ENCODE data around the gene SLC49A4. TPM values are rescaled to one million over a fixed set of nuclear protein-coding genes. Genes with fewer than 3 reads are reported as not detected.

SLC49A4 gene
- total RNA-seq, 4 donors from 2014 or later: 20.4 to 33.9 (median 28.7) TPM

DNA sequence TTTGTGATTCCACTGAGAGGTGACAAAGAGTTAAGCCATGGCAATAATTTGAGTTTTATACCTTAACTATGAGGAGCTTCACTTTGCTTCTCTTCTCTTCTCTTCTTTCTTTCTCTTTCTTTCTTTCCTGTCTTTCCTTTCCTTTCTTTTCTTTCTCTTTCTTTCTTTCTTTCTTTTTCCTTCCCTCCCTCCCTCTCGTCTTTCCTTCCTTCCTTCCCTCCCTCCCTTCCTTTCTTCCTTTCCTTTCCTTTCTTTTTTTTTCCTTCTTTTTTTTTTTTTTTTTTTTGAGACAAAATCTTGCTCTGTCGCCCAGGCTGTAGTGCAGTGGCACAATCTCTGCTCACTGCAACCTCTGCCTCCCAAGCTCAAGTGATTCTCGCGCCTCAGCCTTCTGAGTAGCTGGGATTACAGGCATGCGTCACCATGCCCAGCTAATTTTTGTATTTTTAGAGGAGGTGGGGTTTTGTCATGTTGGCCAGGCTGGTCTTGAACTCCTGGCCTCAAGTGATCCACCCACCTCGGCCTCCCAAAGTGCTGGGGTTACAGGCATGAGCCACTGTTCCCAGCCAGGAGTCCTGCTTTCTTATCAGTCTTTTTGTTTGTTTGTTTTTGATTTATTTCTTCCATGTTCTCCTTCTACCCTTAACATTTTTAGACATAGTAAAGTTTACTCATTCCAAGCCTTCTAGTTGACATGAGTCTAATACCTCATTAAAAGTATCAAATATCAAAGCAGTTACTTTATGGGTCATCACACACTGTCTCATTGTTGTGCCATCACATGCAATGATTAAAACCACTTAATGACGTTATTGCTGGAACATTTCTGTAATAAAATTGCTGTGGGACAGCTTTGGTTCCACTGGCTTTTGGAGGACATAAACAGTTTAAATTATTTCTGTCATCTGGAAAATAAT is 29.9 kb downstream of the SLC49A4 start:
- peaks cover 0 to 53% of the 10 kb centered on the region in 2 donors for H3K36me3 ChIP-seq
- H3K9me3 ChIP-seq: no peaks in the 10 kb centered on the region
- 76 to 86% methylated on average over 3 to 5 of the region's 7 CpGs for WGBS, 2 donors (ENCODE audit: low coverage in 1 of 2)
- TF ChIP-seq POLR2A (IDR thresholded peaks at IDR 0.05) (no peak), CTCF (IDR thresholded peaks at IDR 0.05) (no peak), EP300 (IDR thresholded peaks at IDR 0.05) (no peak), POLR2AphosphoS5 (IDR thresholded peaks at IDR 0.05) (no peak)
- H3K4me3 ChIP-seq: no peak overlapping the region
- no peak overlapping the region for H3K27ac ChIP-seq
- H3K4me1 ChIP-seq: no peaks in the 10 kb centered on the region
- ATAC-seq: no peak
- no peaks in the 10 kb centered on the region for H3K27me3 ChIP-seq

- 46 to 69% methylated on average over 3 of the region's 4 CpGs for WGBS, 2 donors (ENCODE audit: low coverage in 1 of 2)
Observed at GRCh38 chr3:122825460-122825859, 30.6 kb downstream of the SLC49A4 start.

DNA sequence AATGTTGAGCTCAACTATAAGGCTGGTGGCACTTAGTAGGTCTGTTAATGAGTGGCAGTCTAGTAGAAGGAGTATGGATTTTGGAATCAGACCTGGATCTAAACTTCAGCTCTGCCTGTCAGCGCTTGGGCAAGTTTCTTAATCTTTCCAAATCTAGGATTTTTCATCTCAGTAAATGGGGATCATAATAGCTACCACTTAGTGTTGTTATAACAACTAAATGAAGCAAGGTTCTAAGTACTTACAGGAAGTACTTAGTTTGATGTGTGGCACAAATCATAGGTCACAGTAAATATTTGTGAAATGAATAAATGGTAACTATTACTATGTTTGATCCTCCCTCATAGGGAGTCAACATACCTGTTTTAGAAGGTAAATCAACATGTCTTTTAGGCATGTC is 31.4 kb downstream of the SLC49A4 start:
- 100% methylated on average over 1 of the region's 1 CpG for WGBS, 2 donors (ENCODE audit: low coverage in 1 of 2)
- no peaks in the 10 kb centered on the region for H3K4me1 ChIP-seq
- no peak for TF ChIP-seq CTCF (IDR thresholded peaks at IDR 0.05)
- no peak for TF ChIP-seq POLR2A (IDR thresholded peaks at IDR 0.05)
- no peak for TF ChIP-seq EP300 (IDR thresholded peaks at IDR 0.05)
- TF ChIP-seq POLR2AphosphoS5 (IDR thresholded peaks at IDR 0.05): no peak
- peaks cover 0 to 50% of the 10 kb centered on the region in 2 donors for H3K36me3 ChIP-seq
- H3K27ac ChIP-seq: no peak overlapping the region
- no peaks in the 10 kb centered on the region for H3K9me3 ChIP-seq
- H3K4me3 ChIP-seq: no peak overlapping the region
- ATAC-seq: no peak
- no peaks in the 10 kb centered on the region for H3K27me3 ChIP-seq

More at GRCh38 chr3:122825460-122825859, 30.6 kb downstream of the SLC49A4 start:
- no peak overlapping the region for H3K27ac ChIP-seq
- H3K9me3 ChIP-seq: no peaks in the 10 kb centered on the region
- peak; percentile 36 for ATAC-seq
- no peak overlapping the region for H3K4me3 ChIP-seq
- TF ChIP-seq CTCF (IDR thresholded peaks at IDR 0.05) (no peak), POLR2A (IDR thresholded peaks at IDR 0.05) (no peak), POLR2AphosphoS5 (IDR thresholded peaks at IDR 0.05) (no peak), EP300 (IDR thresholded peaks at IDR 0.05) (no peak)
- H3K36me3 ChIP-seq: peaks cover 0 to 52% of the 10 kb centered on the region in 2 donors
- H3K4me1 ChIP-seq: no peaks in the 10 kb centered on the region
- H3K27me3 ChIP-seq: no peaks in the 10 kb centered on the region

DNA sequence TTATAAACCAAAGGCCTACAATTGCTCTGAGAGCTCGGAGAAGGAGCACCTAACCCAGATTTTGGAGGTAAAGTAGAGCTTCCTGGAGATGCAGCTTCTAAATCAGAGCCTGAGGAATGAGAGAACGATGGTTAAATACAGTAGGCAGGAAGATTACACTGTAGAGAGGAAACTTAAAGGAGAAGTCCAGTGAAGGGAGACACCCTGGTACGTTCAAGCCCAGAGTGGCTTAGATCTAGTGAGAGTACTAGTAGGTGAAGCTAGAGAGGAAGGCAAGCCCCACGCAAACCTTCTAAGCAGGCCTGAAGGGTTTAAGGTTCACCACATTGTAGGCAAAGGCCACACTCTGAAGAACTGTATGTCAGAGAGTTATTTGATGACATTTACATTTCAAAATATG is 33.4 kb downstream of the SLC49A4 start:
- ATAC-seq: no peak
- TF ChIP-seq CTCF (IDR thresholded peaks at IDR 0.05) (no peak), POLR2A (IDR thresholded peaks at IDR 0.05) (no peak), POLR2AphosphoS5 (IDR thresholded peaks at IDR 0.05) (no peak), EP300 (IDR thresholded peaks at IDR 0.05) (no peak)
- 78 to 86% methylated on average over 2 to 4 of the region's 4 CpGs for WGBS, 2 donors (ENCODE audit: low coverage in 1 of 2)
- no peak overlapping the region for H3K27ac ChIP-seq
- no peaks in the 10 kb centered on the region for H3K27me3 ChIP-seq
- H3K4me1 ChIP-seq: no peaks in the 10 kb centered on the region
- H3K9me3 ChIP-seq: no peaks in the 10 kb centered on the region
- H3K36me3 ChIP-seq: peaks cover 0 to 47% of the 10 kb centered on the region in 2 donors
- H3K4me3 ChIP-seq: no peak overlapping the region

GRCh38 chr3:122835590-122835989 is 40.7 kb downstream of the SLC49A4 start:
- no peak for ATAC-seq
- TF ChIP-seq EP300 (IDR thresholded peaks at IDR 0.05) (no peak), CTCF (IDR thresholded peaks at IDR 0.05) (no peak), POLR2A (IDR thresholded peaks at IDR 0.05) (no peak), POLR2AphosphoS5 (IDR thresholded peaks at IDR 0.05) (no peak)

More at GRCh38 chr3:122835590-122835989, 40.7 kb downstream of the SLC49A4 start:
- Histone ChIP-seq H3K4me1 (no peaks in the 10 kb centered on the region), H3K4me3 (no peak overlapping the region), H3K9me3 (no peaks in the 10 kb centered on the region), H3K27me3 (no peaks in the 10 kb centered on the region), H3K27ac (no peak overlapping the region), H3K36me3 (peaks cover 0 to 28% of the 10 kb centered on the region in 2 donors)
- WGBS, 2 donors (ENCODE audit: low coverage in 1 of 2): 91 to 98% methylated on average over 1 to 2 of the region's 2 CpGs

All from gastroesophageal sphincter (tissue), 4 donors.